Embryonic facial prominence (tissue), 1 donor: ENCODE measurements around the gene PGA5.
A peak's percentile ranks its signal among the peaks of the same experiment; 100 is the strongest.

Source experiments
- DNase-seq: peaks from one replicate; pipeline ENCODE4 v3.0.0-alpha.2; 2016; ENCODE audit errors: extremely low spot score

PGA5 gene

GRCh38 chr11:61267437-61267841 is 26.5 kb downstream of the PGA5 start:
- DNase-seq = no peak

DNA sequence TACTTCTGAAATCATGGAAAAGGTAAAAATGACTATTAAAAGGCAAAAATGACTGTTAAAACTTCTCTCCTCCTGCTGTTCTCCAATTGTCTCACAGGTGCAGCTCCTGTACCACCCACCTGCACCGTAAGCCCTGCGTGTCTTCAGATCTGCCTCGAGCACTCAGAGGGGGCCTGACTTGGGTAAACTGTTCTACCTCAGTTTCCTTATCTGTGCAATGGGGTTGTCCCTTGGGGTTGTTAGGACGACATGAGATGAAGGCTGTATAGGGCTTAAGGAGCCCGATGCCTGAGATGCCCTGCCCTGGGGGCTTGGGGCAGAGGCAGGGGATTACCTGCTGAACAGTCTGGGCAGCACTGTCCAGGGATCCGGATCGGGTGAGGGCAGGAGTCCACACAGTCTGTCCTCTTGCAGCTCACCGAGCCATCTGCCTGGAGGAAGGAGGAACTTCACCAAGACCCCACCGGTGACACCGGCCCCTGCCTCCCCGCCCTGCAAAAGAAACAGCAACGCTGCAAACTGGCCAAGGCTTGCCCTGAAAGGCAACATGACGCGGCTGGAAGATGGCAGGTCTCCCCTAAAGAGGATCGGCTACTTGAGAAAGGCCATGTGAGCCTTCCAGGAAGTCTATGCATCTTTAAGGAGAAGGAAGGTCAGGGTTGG is 27.7 kb downstream of the PGA5 start:
- DNase-seq = no peak

GRCh38 chr11:61270354-61271076 is 29.5 kb downstream of the PGA5 start:
- DNase-seq = no peak

- no peak for DNase-seq
Measured at GRCh38 chr11:61272731-61273130, 31.8 kb downstream of the PGA5 start.

DNA sequence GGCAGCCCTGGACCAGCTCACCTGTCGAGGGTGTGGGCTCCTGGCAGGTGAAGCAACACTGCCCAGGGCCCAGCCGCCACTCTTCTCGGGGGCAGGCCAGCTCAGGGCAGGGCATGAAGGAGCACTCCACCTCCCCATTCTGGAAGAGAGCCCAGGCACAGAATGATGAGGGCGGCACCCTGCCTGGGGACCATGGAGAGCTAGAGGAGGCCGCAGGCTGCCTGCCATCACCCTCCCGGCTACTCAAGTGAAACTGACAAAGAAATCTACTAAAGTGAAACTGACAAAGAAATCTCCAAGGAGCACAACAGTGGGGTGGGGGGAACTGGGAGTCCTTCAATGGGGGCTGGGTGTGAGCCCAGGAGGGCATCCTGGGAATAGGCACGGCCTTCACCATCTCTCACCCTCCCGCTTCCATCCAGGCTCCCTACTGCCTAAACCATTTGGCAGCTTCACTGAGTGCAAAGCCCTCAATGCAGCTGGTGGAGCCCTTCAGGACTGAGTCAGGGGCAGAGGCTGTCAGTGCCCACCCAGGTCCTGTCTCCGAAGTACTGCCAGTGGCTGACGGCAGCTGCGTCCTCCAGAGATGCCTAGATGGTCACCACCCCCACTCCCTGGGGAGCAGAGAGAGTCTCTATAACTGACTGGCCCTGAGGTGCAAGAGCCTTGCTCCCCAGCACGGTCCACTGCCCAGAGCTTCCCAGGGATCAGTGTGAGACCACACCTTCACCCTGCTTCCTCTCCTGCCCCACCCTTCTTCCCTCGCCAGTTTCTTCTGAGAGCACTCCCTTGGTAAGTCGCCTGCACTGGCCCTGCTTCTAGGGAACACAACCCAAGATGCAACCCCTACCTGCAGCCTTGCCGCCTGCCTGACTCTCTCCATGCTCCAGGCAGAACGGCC is 32.5 kb downstream of the PGA5 start:
- no peak for DNase-seq

DNA sequence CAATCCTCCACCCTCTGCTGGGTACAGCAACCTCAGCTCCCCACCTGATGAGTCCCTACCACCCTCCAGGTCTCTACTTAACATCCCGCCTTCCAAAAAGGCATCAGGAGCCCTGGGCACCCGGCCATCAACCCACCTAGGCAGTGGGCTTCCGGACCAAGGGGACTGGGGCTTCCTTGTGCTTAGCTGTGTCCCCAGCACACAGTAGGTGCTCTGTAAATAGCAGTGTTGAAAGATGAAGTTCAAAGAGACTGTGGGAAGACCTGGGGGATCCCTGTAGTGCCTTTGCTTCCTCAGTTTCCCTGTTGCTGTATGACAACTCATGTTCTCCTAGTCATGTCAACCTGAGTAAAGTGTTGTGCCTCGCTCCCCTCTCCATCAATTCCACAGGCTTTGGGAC is 33.1 kb downstream of the PGA5 start:
- no peak for DNase-seq

- no peak for DNase-seq
Measured at GRCh38 chr11:61275191-61275590, 34.2 kb downstream of the PGA5 start.

DNA sequence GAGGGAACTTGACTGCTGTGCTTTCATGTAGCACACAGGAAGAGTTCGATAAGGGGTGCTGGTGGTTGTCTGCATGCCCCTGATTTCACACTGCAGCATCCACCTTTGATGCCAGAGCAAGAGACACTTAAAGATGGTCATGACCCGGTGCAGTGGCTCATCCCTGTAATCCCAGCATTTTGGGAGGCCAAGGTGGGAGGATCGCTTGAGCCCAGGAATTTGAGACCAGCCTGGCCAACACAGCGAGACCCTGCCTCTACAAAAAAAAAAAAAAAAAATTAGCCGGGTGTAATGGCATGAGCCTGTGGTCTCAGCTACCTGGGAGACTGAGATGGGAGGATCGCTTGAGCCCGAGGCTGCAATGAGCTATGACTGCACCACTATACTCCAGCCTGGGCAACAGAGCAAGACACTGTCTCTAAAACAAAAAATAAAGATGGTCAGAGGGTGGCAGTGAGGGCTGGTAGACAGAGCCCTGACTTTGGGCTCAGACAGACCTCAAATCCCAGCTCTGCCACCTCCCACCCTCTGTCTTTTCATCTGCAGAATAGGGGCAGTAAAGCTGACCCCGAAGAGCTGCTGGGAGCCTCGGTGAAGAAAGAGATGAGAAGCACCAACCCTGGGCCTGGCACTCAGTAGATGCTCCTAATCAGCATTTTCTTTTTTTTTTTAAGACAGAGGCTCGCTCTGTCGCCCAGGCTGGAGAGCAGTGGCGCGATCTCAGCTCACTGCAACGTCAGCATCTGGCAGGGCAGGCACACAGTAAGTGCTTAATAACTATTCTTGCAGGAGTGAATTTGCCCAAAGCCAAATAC is 36.4 kb downstream of the PGA5 start:
- DNase-seq = no peak

GRCh38 chr11:61278001-61278470 is 37.1 kb downstream of the PGA5 start:
- DNase-seq = no peak

DNA sequence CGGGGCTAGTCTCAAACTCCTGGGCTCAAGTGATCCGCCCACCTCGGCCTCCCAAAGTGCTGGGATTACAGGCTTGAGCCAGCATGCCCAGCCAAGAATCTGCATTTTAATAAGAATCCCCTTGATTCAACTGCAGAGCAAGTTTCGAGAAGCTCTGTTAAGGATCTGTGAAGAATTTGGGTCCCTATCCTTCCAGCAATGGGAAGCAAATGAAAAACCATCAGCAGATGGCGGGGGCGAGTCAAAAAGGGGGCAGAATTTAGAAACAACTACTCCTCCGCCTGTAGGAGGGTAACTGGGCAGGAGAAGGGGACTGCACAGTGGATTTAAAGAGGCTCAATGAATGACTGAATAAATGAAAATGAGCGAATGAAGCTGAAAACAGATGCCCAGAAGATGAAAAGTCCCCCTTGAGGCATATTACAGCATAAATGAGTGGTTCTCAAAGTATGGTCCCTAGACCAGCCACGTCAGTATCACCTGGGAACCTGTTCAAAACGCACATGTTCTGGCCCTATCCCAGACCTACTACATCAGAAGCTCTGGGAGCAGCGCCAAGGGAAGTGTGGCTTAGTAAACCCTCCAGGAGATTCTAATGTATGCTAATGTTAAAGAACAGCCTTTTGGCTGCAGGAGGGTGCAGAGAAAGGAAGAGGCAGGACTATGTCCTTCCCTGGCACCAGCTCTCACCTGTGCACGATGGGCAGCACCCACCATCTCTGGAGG is 39.1 kb downstream of the PGA5 start:
- no peak for DNase-seq

DNA sequence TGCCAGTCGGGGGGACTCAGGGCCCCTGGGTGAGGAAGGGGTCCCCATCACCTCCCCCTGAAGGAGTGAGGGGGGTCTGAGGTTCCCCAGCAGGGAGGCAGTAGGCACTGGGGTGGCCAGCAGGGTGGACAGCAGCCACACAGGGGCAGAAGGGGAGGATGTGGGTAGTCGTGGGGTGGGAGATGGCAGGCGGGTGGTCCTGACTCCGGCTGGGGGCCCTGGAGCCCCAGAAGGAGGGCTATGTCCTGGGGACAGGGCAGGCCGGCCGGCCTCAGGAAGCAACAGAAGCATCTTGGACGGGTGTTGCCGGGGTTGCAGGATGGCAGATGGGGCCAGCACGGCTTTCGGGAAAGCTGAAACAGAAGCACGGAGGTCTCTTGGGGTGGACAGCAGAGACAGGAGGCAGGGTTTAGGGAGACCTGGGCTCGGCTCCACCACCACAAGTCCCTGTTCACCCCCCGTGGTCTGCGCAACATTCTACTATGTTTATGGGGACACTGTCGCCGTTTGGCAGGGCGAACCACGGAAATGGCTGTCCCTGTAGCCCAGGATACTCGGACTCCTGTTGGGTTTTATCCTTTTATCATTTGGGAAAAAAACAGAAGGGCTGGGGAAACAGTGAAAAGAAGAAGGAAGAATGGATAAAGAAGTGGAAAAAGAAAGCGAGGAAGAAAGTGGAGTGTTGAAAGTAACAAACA is 40.1 kb downstream of the PGA5 start:
- DNase-seq = no peak

- DNase-seq = no peak
Measured at GRCh38 chr11:61281581-61282250, 40.7 kb downstream of the PGA5 start.

- no peak for DNase-seq
Measured at GRCh38 chr11:61283613-61284012, 42.6 kb downstream of the PGA5 start.

- no peak for DNase-seq
Measured at GRCh38 chr11:61287338-61287977, 46.5 kb downstream of the PGA5 start.

GRCh38 chr11:61290905-61291690 is 50.1 kb downstream of the PGA5 start:
- DNase-seq = no peak

- DNase-seq = no peak
Measured at GRCh38 chr11:61292356-61292755, 51.4 kb downstream of the PGA5 start.

- peak; percentile 33 for DNase-seq
Measured at GRCh38 chr11:61293867-61294716, 53.1 kb downstream of the PGA5 start.
